Ectodermal cell (in vitro differentiated cells): ENCODE results near the gene IFITM10.

Experiments
- H3K27ac ChIP-seq: 2 replicates; pipeline ENCODE4 v1.7.0; 2013; ENCODE audit warnings: mild to moderate bottlenecking, low read depth, low read length; ENCODE audit not compliant: insufficient read depth, poor library complexity, severe bottlenecking
- H3K27me3 ChIP-seq: 2 replicates; pipeline ENCODE4 v1.7.0; 2013; ENCODE audit warnings: mild to moderate bottlenecking, low read length; ENCODE audit not compliant: insufficient read depth, control insufficient read depth, poor library complexity, severe bottlenecking
- H3K36me3 ChIP-seq: one replicate; pipeline ENCODE4 v1.7.0; 2013; ENCODE audit warnings: low read length; ENCODE audit not compliant: control insufficient read depth, insufficient read depth
- H3K4me1 ChIP-seq: one replicate; pipeline ENCODE4 v1.7.0; 2013; ENCODE audit warnings: low read length; ENCODE audit not compliant: control insufficient read depth, insufficient read depth
- H3K4me3 ChIP-seq: 2 replicates; pipeline ENCODE4 v1.7.0; 2013; ENCODE audit warnings: low read depth, low read length, control low read depth; ENCODE audit not compliant: insufficient read depth
- H3K9me3 ChIP-seq: 2 replicates; pipeline ENCODE4 v1.7.0; 2013; ENCODE audit warnings: mild to moderate bottlenecking, low read length, moderate library complexity; ENCODE audit not compliant: control insufficient read depth
- WGBS, 2 experiments: methylation state at CpG; one replicate each; pipeline ENCODE4 v1.1.7; 2013; ENCODE audit warnings: missing lambda C conversion rate in 2 of 2; 5-methylcytosine and 5-hydroxymethylcytosine counted together

IFITM10 gene

DNA sequence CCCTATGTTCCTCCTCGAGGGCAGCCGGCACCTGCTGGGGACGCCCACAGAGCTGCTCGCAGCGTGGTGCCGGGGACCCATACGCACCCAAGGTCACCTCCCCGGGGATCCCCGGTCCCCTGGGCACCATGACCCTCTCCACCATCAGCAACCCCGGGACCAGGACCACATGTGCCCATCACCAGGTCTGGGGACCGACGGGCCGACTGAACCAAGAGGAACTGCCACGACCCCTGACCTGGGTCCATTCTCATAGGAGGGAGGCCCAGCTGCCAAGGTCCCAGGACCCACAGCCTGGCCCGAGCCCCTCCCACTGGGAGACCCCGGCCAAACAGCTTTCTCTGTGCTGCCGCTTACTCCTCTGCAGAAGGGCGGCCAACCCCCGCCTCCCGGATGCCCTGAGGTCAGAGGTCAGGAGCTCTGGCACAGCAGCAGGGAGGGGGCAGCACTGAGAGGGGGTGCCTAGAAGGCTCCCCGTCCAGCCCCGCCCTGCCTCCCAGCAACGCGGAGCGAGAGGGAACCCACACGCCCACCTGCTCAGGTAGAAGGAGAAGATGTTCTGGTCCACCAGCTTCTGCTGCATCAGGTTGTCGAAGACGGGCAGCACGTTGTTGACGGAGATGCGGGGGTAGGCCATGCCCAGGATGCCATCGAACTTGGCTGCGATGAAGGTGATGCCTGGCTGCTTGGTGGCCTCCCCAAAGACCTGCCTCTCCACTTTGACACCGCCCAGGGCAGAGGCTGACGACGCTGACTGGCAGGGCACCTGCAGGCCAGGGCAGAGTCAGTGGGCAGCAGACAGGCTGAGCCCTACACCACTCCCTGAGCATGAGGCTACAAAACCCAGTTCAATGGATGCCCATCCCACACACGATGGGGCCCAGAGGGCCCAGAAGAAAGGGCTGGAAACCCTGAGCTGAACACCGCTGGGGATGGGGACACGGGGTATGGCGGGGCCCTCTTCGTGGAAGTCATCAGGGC is 6.7 kb upstream of the IFITM10 start:
- no peak overlapping the region for H3K27ac ChIP-seq
- no peak overlapping the region for H3K4me3 ChIP-seq
- H3K36me3 ChIP-seq: peaks cover 3% of the 10 kb centered on the region
- H3K9me3 ChIP-seq: no peaks in the 10 kb centered on the region
- no peaks in the 10 kb centered on the region for H3K4me1 ChIP-seq
- 93 to 94% methylated on average over 41 of the region's 41 CpGs for WGBS, 2 experiments
- no peaks in the 10 kb centered on the region for H3K27me3 ChIP-seq

DNA sequence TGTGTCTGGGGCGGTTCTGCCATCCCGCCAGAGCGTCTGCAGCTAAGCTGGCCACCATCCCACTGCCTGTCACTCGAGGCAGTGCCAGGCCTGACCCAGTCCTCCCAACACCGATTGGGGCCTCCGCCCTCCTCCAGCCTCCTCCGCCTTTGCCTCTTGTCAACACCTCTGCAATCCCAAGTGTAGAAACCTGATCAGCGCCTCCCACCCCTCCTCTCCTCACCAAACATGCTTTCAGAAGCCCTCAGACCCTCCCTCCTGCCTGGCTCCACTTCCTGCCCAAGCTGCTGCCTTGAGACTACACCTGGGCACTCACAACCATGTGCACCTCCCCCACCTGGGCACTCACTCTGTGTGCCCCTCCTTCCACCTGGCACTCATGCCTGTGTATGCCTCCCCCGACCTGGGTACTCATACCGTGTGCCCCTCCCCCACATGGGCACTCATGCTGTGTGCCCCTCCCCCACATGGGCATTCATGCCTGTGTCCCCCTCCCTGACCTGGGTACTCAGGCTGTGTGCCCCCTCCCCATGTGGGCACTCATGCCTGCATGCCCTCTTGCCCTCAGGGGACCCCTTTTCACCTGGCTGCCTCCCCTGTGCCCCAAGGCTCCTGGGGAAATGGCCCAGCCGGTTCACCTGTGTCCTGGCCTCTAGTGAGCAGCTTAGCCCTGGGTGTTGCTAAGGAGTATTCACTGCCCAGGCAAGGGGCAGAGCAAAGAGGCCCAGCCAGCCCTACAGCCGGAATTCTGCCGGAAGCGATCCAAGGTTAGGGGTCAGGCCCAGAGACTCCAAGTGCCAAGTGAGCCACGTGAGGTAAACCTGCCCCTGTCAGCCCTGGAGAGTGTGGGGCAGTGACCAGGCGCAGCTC is 5.5 kb upstream of the IFITM10 start:
- 89 to 91% methylated on average over 16 of the region's 16 CpGs for WGBS, 2 experiments
- Histone ChIP-seq H3K36me3 (peaks cover 3% of the 10 kb centered on the region), H3K27ac (no peak overlapping the region), H3K4me1 (no peaks in the 10 kb centered on the region), H3K4me3 (no peak overlapping the region), H3K9me3 (no peaks in the 10 kb centered on the region), H3K27me3 (no peaks in the 10 kb centered on the region)

DNA sequence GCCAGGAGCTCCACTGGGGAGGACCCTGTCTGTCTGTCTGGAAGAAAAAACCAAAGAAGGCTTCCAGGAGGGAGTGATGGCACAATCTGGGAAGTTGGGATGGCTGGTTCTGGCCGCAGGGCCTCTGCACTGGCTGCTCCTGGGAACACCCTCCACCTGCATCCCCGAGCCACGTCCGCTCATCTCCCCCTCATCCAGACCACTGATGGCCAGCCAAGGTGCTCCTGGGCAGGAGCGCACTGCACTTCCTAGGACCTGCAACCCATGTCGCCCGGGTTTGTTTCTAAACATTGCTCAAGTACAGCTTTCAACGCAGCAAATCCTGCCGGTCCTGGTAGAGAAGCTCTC is 4.9 kb upstream of the IFITM10 start:
- 93 to 94% methylated on average over 9 of the region's 9 CpGs for WGBS, 2 experiments
- H3K36me3 ChIP-seq: peaks cover 3% of the 10 kb centered on the region

DNA sequence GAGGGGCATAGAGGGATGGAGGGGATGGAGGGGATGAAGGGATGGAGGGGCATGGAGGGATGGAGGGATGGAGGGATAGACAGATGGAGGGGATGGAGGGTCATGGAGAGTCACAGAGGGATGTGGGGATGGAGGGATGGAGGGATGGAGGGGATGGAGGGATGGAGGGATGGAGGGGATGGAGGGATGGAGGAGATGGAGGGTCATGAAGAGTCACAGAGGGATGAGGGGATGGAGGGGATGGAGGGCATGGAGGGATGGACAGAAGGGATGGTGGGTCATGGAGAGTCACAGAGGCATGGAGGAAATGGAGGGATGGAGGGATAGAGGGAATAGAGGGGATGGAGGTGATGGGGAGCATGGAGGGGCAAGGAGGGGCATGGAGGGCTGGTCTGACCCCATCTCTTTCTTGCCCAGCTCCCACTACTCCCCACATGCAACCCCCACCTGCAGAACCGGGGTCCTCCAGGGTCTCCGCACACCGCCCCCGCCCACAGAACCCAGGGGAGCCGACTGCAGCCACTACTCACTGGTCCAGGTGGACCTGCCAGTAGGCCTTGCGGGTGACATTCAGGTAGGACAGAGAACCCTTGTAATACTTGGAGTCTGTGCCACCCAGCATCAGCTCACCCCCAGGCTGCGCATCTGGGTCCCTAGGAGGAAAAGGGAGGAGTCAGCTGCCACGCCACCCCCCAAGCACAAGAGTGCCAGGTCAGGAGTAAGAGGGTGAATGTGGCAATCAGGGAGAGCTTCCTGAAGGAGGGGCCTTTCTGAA is 4.2 kb upstream of the IFITM10 start:
- H3K27ac ChIP-seq: no peak overlapping the region
- WGBS, 2 experiments: 96 to 97% methylated on average over 8 of the region's 8 CpGs
- peaks cover 13% of the 10 kb centered on the region for H3K27me3 ChIP-seq
- H3K4me3 ChIP-seq: no peak overlapping the region
- peaks cover 3% of the 10 kb centered on the region for H3K36me3 ChIP-seq
- peaks cover 11% of the 10 kb centered on the region for H3K4me1 ChIP-seq
- H3K9me3 ChIP-seq: no peaks in the 10 kb centered on the region

More for the DNA sequence above, 4.9 kb upstream of the IFITM10 start:
- H3K4me1 ChIP-seq: peaks cover 4% of the 10 kb centered on the region
- H3K9me3 ChIP-seq: no peaks in the 10 kb centered on the region
- H3K4me3 ChIP-seq: no peak overlapping the region
- H3K27ac ChIP-seq: no peak overlapping the region
- peaks cover 5% of the 10 kb centered on the region for H3K27me3 ChIP-seq

DNA sequence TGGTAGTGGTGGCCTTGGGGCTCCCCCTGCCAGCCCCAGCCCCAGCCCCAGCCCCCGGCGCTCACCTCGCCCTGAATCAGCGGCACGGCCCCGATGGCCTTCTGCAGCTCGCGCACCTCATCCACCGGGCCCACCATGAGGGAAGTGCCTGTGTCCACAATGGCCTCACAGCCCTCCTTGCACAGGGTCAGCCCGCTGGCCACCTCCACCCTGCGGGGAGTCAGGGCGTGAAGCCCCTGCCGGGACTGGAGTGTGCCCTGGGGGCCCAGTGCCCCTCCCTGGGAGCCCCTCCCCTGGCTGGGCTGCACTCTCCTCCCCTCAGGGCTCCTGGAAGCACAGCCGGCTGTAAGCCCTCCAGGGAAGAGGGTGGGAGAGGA is 3.5 kb upstream of the IFITM10 start:
- H3K4me1 ChIP-seq: peaks cover 14% of the 10 kb centered on the region
- no peak overlapping the region for H3K4me3 ChIP-seq
- peaks cover 3% of the 10 kb centered on the region for H3K36me3 ChIP-seq
- H3K27ac ChIP-seq: no peak overlapping the region
- H3K9me3 ChIP-seq: no peaks in the 10 kb centered on the region
- WGBS, 2 experiments: 94 to 95% methylated on average over 14 of the region's 14 CpGs
- H3K27me3 ChIP-seq: peaks cover 19% of the 10 kb centered on the region

DNA sequence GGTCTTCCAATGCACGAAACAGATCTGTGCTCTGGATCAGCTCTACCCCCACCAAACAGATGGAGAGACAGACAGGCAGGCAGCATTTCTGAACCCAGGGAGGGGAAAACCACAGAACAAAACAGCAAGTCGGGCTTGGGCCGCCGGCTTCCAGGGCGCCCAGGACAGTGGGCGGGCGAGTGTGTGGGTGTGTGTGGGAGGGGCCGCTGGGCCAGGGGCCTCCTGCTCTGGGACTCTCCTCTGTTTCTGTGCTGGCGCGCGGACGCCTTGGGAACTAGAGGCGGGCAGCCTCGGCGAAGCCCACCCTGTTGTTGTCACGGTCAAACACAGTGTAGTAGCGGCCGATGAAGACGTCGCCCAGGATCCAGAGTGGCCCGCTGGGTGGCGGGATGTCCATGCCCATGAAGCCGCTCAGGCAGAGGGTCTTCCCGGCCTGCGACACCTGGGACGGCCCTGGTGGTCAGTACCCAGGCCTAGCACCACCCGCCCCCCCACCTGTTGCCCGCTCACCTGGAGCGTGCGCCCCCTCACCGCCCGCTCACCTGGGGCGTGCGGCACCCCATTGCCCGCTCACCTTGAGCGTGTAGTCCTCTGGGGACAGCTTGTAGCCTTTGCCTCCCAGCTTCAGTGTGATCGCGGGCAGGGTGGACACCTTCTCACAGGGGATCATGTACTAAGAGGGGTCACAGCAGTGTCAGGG is 3.0 kb upstream of the IFITM10 start:
- WGBS, 2 experiments: 95 to 96% methylated on average over 38 of the region's 38 CpGs
- H3K9me3 ChIP-seq: no peaks in the 10 kb centered on the region
- peaks cover 14% of the 10 kb centered on the region for H3K4me1 ChIP-seq
- no peak overlapping the region for H3K27ac ChIP-seq
- H3K27me3 ChIP-seq: peaks cover 25% of the 10 kb centered on the region
- no peak overlapping the region for H3K4me3 ChIP-seq
- peaks cover 3% of the 10 kb centered on the region for H3K36me3 ChIP-seq

DNA sequence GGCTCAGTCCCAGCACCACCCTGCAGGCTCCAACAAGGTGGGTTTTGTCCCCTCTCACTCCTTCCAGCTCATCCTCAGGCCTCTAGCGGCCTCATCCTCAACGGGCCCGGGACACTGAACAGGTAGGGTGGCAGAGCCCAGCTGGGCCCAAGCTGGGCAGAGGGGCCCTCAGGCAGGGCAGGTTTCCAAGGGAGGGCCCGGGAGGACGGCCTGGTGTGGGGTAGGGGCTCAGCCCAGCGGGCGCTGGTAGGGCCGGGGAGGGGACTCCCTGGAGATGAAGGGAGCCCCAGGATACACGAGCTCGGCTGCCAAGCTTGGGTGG is 2.5 kb upstream of the IFITM10 start:
- 95 to 96% methylated on average over 10 of the region's 10 CpGs for WGBS, 2 experiments
- Histone ChIP-seq H3K27ac (no peak overlapping the region), H3K27me3 (peaks cover 30% of the 10 kb centered on the region), H3K4me1 (peaks cover 14% of the 10 kb centered on the region), H3K36me3 (peaks cover 3% of the 10 kb centered on the region), H3K9me3 (no peaks in the 10 kb centered on the region), H3K4me3 (no peak overlapping the region)

DNA sequence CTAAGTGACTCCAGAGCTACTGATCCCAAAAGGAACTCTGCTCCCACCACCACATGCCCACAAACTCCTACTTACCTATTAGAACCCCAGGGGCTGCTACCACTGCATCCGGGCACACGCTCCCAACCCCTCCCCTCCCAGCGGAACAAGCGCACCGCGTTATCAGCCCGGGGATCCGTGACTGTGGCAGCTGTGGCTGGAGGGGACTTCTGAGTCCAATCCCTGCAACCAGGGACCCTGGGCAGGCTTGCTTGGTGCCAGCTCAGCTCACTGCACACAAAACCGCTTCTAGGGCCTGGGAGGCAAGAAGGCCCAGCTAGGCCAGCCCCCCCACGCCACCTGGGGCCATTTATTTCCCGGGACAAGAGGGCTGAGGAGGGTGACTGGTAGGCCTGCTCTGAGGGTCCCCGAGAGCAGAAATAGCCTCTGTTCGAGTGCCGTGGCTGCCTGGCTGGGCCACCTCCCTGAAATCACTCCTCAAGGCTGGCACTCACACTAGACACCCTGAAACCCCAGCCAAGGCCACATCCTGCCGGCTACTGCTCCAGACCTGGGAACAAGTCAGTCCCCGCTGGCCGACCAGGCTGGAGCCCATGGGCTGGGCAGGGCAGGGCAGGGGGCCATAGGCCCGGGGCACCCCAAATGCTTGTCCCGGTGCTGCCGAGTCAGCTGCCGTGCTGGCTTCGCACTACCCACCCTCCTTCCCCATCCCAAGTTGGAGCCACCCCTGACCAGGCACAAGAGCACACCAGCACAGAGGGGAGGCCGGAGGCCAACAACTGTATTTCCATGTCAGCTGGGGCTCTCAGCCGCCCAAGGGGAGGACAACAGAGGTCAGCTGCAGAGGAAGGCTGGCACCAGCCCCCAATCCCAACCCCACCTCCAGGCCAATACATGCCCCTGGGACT is 1.9 kb upstream of the IFITM10 start:
- Histone ChIP-seq H3K36me3 (peaks cover 3% of the 10 kb centered on the region), H3K27ac (no peak overlapping the region)
- WGBS, 2 experiments: 92 to 95% methylated on average over 24 of the region's 24 CpGs

DNA sequence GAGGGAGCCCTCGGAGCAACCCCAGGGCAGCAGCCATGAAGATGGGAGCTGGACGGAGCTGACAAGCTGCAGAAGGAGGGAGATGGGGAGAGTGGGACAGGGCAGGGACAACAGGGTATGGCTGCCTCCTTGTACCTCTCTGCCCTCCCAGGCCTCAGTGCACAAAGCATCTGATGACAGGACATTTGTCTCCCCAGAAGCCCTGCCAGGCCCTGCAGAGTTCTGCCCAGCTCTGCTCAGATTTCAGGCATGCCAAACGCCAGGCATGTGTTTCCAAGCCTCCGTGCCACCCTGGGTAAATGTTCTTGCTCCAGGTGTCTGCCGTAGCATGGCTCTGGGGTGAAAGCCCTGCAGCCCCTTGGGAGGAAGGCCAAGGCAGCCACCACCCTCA is 1.1 kb upstream of the IFITM10 start:
- peaks cover 14% of the 10 kb centered on the region for H3K4me1 ChIP-seq
- no peak overlapping the region for H3K4me3 ChIP-seq
- 93 to 94% methylated on average over 5 of the region's 5 CpGs for WGBS, 2 experiments
- no peaks in the 10 kb centered on the region for H3K9me3 ChIP-seq
- peaks cover 3% of the 10 kb centered on the region for H3K36me3 ChIP-seq
- peaks cover 43% of the 10 kb centered on the region for H3K27me3 ChIP-seq
- no peak overlapping the region for H3K27ac ChIP-seq

More for the DNA sequence above, 1.9 kb upstream of the IFITM10 start:
- Histone ChIP-seq H3K9me3 (no peaks in the 10 kb centered on the region), H3K4me3 (no peak overlapping the region), H3K27me3 (peaks cover 36% of the 10 kb centered on the region), H3K4me1 (peaks cover 14% of the 10 kb centered on the region)
